ENCODE data around the gene DRAP1.

GRCh38 chr11:65927904-65928397 lies 8.7 kb downstream of the DRAP1 start:
- TF ChIP-seq, protein P1, sequence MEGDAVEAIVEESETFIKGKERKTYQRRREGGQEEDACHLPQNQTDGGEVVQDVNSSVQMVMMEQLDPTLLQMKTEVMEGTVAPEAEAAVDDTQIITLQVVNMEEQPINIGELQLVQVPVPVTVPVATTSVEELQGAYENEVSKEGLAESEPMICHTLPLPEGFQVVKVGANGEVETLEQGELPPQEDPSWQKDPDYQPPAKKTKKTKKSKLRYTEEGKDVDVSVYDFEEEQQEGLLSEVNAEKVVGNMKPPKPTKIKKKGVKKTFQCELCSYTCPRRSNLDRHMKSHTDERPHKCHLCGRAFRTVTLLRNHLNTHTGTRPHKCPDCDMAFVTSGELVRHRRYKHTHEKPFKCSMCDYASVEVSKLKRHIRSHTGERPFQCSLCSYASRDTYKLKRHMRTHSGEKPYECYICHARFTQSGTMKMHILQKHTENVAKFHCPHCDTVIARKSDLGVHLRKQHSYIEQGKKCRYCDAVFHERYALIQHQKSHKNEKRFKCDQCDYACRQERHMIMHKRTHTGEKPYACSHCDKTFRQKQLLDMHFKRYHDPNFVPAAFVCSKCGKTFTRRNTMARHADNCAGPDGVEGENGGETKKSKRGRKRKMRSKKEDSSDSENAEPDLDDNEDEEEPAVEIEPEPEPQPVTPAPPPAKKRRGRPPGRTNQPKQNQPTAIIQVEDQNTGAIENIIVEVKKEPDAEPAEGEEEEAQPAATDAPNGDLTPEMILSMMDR (conservative IDR thresholded peaks at IDR 0.05; ENCODE audit: low read length): no peak
- TF ChIP-seq EZH2phosphoT487 (IDR thresholded peaks at IDR 0.05; ENCODE audit: borderline replicate concordance): no peak
